ENCODE measurements around the gene HTR2B. TPM values are rescaled to one million over a fixed set of nuclear protein-coding genes. Genes with fewer than 3 reads are reported as not detected.
"Not testable (repeated sequence)": the region's sequence is repeated elsewhere in the genome, so short reads cannot be mapped to it uniquely, and the experiment has no call there.

HTR2B gene
- total RNA-seq, 4 donors from 2014 or later: 0.40 to 2.2 TPM; not detected in 2

GRCh38 chr2:231144896-231145295 lies 20.1 kb upstream of the HTR2B start:
- Histone ChIP-seq H3K4me1 (no peaks in the 10 kb centered on the region), H3K36me3 (peaks cover 0 to 31% (median 0%) of the 10 kb centered on the region in 3 donors), H3K27ac (no peak overlapping the region), H3K27me3 (no peaks in the 10 kb centered on the region), H3K9me3 (no peaks in the 10 kb centered on the region), H3K4me3 (no peak overlapping the region)
- TF ChIP-seq POLR2A (IDR thresholded peaks at IDR 0.05): no peak
- TF ChIP-seq CTCF (IDR thresholded peaks at IDR 0.05): no peak
- no peak for DNase-seq

GRCh38 chr2:231140808-231141207 lies 16.0 kb upstream of the HTR2B start:
- not testable (repeated sequence) for H3K27ac ChIP-seq, H3K4me1 ChIP-seq, DNase-seq, H3K9me3 ChIP-seq, H3K36me3 ChIP-seq, H3K27me3 ChIP-seq, H3K4me3 ChIP-seq

- Histone ChIP-seq H3K36me3 (peaks cover 0 to 4% (median 0%) of the 10 kb centered on the region in 3 donors), H3K4me3 (no peak overlapping the region), H3K27ac (no peak overlapping the region), H3K27me3 (no peaks in the 10 kb centered on the region), H3K9me3 (no peaks in the 10 kb centered on the region), H3K4me1 (no peaks in the 10 kb centered on the region)
- DNase-seq: no peak
- TF ChIP-seq CTCF (IDR thresholded peaks at IDR 0.05) (no peak), POLR2A (IDR thresholded peaks at IDR 0.05) (no peak)
These were observed 15.0 kb upstream of the HTR2B start for GRCh38 chr2:231139796-231140195.

- Histone ChIP-seq H3K9me3 (no peaks in the 10 kb centered on the region), H3K27me3 (no peaks in the 10 kb centered on the region), H3K4me1 (no peaks in the 10 kb centered on the region), H3K36me3 (no peaks in the 10 kb centered on the region), H3K27ac (no peak overlapping the region), H3K4me3 (no peak overlapping the region)
- TF ChIP-seq POLR2A (IDR thresholded peaks at IDR 0.05): no peak
- no peak for TF ChIP-seq CTCF (IDR thresholded peaks at IDR 0.05)
- DNase-seq: no peak
These were observed 13.9 kb upstream of the HTR2B start for GRCh38 chr2:231138699-231139098.

- peak overlapping the region in 1 of 4 donors; percentile 0 for H3K27ac ChIP-seq
- H3K27me3 ChIP-seq: no peaks in the 10 kb centered on the region
- H3K9me3 ChIP-seq: no peaks in the 10 kb centered on the region
- H3K4me1 ChIP-seq: no peaks in the 10 kb centered on the region
- no peak for DNase-seq
- H3K4me3 ChIP-seq: no peak overlapping the region
- H3K36me3 ChIP-seq: no peaks in the 10 kb centered on the region
- no peak for TF ChIP-seq CTCF (IDR thresholded peaks at IDR 0.05)
- TF ChIP-seq POLR2A (IDR thresholded peaks at IDR 0.05): no peak
These were observed 10.2 kb upstream of the HTR2B start for GRCh38 chr2:231134910-231135655.

- H3K9me3 ChIP-seq: no peaks in the 10 kb centered on the region
- no peak overlapping the region for H3K4me3 ChIP-seq
- TF ChIP-seq POLR2A (IDR thresholded peaks at IDR 0.05) (no peak), CTCF (IDR thresholded peaks at IDR 0.05) (no peak)
- H3K27me3 ChIP-seq: no peaks in the 10 kb centered on the region
- no peak overlapping the region for H3K27ac ChIP-seq
- no peaks in the 10 kb centered on the region for H3K4me1 ChIP-seq
- DNase-seq: no peak
- no peaks in the 10 kb centered on the region for H3K36me3 ChIP-seq
These were observed 8.7 kb upstream of the HTR2B start for GRCh38 chr2:231133365-231134099.

Measured in Peyer's patch (tissue), 4 donors.